Esophagus squamous epithelium (tissue), 4 donors: ENCODE data around the gene NEMF.

Experiments used
- POLR2A ChIP-seq, 4 donors: fragments of 450-650 bp; IDR thresholded peaks; one replicate each; pipeline ENCODE4 v1.6.1; 2017; ENCODE audit warnings: antibody characterized with exemption in 4 of 4, mild to moderate bottlenecking in 4 of 4, moderate library complexity in 3 of 4
- TF ChIP-seq, protein P1 (sequence below), 6 experiments: fragments of 450-650 bp in 4 of 6; fragments of 200-600 bp in 2 of 6; sonication (generic) in 2 of 6; IDR thresholded peaks; one replicate each; pipeline ENCODE4 v1.5.1; 2016 to 2019; ENCODE audit warnings: antibody characterized with exemption in 6 of 6, mild to moderate bottlenecking in 4 of 6, moderate library complexity in 4 of 6

DNA sequence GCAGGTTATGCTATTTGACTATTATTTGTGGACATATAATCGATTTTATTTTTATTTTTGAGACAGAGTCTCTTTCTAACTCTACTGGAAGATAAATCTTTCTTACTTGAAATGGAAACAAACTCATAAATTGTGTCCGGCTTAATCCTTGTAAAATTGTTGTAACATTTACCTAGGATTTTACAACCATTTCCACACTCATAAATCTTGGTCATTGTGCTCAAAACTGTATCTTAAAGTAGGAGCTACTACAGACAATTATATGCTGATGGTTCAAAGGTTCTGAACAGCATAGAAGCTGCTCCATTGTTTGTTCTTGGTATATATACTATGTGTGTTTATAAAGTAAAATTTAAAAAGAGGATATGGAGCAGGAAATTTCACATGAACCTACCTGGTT, 35.7 kb upstream of the NEMF start:
- TF ChIP-seq, protein P1, sequence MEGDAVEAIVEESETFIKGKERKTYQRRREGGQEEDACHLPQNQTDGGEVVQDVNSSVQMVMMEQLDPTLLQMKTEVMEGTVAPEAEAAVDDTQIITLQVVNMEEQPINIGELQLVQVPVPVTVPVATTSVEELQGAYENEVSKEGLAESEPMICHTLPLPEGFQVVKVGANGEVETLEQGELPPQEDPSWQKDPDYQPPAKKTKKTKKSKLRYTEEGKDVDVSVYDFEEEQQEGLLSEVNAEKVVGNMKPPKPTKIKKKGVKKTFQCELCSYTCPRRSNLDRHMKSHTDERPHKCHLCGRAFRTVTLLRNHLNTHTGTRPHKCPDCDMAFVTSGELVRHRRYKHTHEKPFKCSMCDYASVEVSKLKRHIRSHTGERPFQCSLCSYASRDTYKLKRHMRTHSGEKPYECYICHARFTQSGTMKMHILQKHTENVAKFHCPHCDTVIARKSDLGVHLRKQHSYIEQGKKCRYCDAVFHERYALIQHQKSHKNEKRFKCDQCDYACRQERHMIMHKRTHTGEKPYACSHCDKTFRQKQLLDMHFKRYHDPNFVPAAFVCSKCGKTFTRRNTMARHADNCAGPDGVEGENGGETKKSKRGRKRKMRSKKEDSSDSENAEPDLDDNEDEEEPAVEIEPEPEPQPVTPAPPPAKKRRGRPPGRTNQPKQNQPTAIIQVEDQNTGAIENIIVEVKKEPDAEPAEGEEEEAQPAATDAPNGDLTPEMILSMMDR (IDR thresholded peaks at IDR 0.05): no peak
- TF ChIP-seq POLR2A (IDR thresholded peaks at IDR 0.05): no peak
